COLO668 (cell line): ENCODE data around the gene SRGAP1.
"Not testable (repeated sequence)": the region's sequence is repeated elsewhere in the genome, so short reads cannot be mapped to it uniquely, and the experiment has no call there.

ENCODE experiments used
- DNase-seq: peaks from one replicate; lab custom pipeline; 2025; ENCODE audit not compliant: unreplicated experiment; lab: John Stamatoyannopoulos, UW

SRGAP1 gene

GRCh38 chr12:64145226-64145625 lies 300.7 kb downstream of the SRGAP1 start:
- DNase-seq: no peak

- no peak for DNase-seq
These were observed 302.6 kb downstream of the SRGAP1 start for GRCh38 chr12:64147011-64147631.

- no peak for DNase-seq
These were observed 303.4 kb downstream of the SRGAP1 start for GRCh38 chr12:64147875-64148274.

- no peak for DNase-seq
These were observed 310.2 kb downstream of the SRGAP1 start for GRCh38 chr12:64154677-64155076.

- no peak for DNase-seq
These were observed 312.6 kb downstream of the SRGAP1 start for GRCh38 chr12:64157110-64157509.

GRCh38 chr12:64160021-64160710 lies 315.7 kb downstream of the SRGAP1 start:
- no peak for DNase-seq

- DNase-seq: no peak
These were observed 316.2 kb downstream of the SRGAP1 start for GRCh38 chr12:64160711-64161060.

GRCh38 chr12:64166606-64167005 lies 322.1 kb downstream of the SRGAP1 start:
- not testable (repeated sequence) for DNase-seq

- not testable (repeated sequence) for DNase-seq
These were observed 322.5 kb downstream of the SRGAP1 start for GRCh38 chr12:64167041-64167440.

- peak; percentile 22 for DNase-seq
These were observed 325.5 kb downstream of the SRGAP1 start for GRCh38 chr12:64170024-64170423.

- no peak for DNase-seq
These were observed 326.2 kb downstream of the SRGAP1 start for GRCh38 chr12:64170730-64171129.

GRCh38 chr12:64171715-64172114 lies 327.2 kb downstream of the SRGAP1 start:
- DNase-seq: no peak

GRCh38 chr12:64172143-64172970 lies 327.9 kb downstream of the SRGAP1 start:
- DNase-seq: no peak

GRCh38 chr12:64173456-64173855 lies 329.0 kb downstream of the SRGAP1 start:
- DNase-seq: no peak

- no peak for DNase-seq
These were observed 330.9 kb downstream of the SRGAP1 start for GRCh38 chr12:64175254-64175945.

- DNase-seq: no peak
These were observed 332.5 kb downstream of the SRGAP1 start for GRCh38 chr12:64177001-64177400.

GRCh38 chr12:64178122-64178521 lies 333.6 kb downstream of the SRGAP1 start:
- no peak for DNase-seq

- no peak for DNase-seq
These were observed 336.5 kb downstream of the SRGAP1 start for GRCh38 chr12:64180951-64181350.

GRCh38 chr12:64181430-64182291 lies 337.2 kb downstream of the SRGAP1 start:
- DNase-seq: peak; percentile 23

GRCh38 chr12:64184216-64184615 lies 339.7 kb downstream of the SRGAP1 start:
- no peak for DNase-seq
